GM19023 (cell line): ENCODE results near the gene FRMPD4.

Experiments used
- ATAC-seq: cut with Tn5 transposase; IDR thresholded peaks from one replicate; pipeline ENCODE4 v1.9.1; 2021; ENCODE audit warnings: mild to moderate bottlenecking, moderate library complexity; ENCODE audit not compliant: unreplicated experiment

FRMPD4 gene

DNA sequence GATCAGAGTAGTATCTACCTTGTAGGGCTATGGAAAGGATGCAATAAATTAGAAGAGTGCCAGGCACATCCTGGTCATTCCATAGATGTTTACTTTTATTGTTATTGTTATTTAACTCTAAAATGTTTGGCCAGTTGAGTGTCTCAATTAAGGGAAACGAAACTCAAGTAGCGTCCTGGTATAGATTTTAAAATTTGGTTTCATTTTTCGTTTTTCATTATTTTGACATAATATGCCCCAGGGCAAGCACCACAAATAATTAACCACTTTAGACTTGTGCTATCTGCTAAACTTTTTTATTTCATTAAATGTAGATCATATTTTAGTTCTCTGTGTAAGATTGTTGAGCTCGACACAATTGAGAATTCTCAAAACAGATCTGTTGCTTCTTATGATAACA, 473.2 kb downstream of the FRMPD4 start:
- ATAC-seq: no peak

DNA sequence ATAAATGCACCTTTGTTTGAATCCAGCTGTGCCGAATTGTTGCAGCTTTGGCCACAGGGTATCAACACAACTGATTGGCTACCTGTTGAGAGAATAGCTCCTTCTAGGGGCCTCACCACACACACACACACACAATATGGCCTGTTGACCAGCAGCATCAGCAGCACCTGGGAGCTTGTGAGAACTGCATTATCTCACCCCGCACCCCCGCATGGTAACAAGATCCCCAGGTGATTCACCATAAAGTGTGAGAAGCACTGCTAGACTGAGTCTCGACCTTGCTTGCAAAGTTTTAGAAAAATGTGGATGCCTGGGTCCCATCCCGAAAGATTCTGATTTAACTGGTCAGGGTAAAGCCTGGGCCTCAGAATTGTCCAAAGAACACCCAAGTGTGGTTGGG, 476.0 kb downstream of the FRMPD4 start:
- no peak for ATAC-seq

- no peak for ATAC-seq
Measured at GRCh38 chrX:12615061-12615460, 476.8 kb downstream of the FRMPD4 start.

- no peak for ATAC-seq
Measured at GRCh38 chrX:12617241-12617640, 479.0 kb downstream of the FRMPD4 start.

DNA sequence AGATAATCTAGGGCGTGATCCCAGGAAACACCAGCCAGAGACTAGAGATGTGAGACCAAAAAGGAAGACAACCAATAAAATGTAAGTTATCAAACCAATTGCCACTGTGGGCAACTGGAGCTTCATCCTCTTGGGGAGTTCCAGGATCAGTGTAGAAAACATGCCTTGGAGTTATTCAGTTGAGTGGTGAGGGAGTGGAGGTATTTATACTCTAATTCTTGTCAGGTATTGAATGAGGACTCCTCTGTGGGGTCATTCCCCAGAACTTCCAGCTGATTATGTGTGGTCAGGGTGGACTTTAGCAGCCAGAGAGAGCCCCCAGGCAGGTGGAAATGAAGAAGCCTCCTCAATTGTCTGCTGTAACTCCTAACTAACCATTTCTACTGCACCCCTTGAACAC, 509.0 kb downstream of the FRMPD4 start:
- ATAC-seq: no peak

DNA sequence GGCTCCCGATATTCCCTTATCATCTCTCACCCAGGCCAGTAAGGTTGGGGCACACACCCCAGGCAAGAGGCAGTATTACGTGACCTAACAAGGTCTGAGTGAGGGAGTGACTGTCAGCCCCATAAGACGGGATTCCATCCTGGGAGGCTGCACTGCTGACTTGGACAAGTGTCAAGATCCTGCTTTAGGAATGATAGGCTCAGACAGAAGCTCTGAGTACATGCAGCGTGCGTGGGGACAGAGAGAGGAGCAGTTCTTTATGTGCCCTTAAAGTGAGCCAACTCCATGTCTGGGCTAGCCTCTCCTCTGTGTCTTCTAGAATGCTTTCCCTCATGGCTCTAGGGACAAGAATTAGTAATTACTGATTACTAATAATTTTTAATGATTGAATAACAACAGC, 510.7 kb downstream of the FRMPD4 start:
- ATAC-seq: no peak

- no peak for ATAC-seq
Measured at GRCh38 chrX:12657433-12657832, 519.2 kb downstream of the FRMPD4 start.

DNA sequence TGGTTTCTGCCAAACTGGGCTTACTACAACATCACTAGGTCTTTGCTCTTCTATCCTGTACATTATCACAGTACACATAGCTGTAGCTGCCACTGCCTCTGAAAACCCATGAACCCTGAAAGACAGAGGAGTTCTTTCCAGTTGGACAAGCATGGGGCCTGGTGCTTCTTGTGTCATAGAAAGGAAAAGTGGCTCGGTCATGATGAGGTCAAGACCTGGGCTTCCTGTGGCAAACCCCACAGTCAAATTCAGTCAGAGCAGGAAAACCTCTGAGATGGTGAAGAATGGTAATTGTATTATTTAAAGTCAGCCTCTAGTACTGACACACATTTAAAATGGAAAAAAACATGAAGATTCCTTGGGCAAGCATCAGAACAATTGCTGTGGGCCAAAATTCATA, 519.6 kb downstream of the FRMPD4 start:
- peak; percentile 73 for ATAC-seq

DNA sequence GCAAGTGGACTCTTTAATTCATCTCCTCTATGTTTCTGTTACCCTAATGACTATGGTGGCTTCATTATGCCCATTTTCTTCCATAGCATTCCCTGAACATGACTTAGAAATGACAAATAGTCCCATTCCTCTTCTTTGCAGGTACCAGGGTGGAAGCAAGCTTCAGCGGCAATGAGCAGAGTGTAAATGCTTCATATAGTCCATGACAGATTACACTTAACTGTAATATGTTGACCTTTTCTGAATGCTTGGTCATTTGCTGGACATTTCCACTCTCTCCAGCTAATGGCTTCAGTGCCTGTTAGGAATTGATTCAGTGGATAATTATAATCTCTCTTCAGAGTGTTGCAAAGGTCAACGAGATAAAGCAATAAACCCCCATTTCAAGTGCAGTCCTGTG, 523.2 kb downstream of the FRMPD4 start:
- no peak for ATAC-seq

- no peak for ATAC-seq
Measured at GRCh38 chrX:12672367-12673106, 534.3 kb downstream of the FRMPD4 start.

GRCh38 chrX:12673487-12673886, 535.2 kb downstream of the FRMPD4 start:
- ATAC-seq: no peak

DNA sequence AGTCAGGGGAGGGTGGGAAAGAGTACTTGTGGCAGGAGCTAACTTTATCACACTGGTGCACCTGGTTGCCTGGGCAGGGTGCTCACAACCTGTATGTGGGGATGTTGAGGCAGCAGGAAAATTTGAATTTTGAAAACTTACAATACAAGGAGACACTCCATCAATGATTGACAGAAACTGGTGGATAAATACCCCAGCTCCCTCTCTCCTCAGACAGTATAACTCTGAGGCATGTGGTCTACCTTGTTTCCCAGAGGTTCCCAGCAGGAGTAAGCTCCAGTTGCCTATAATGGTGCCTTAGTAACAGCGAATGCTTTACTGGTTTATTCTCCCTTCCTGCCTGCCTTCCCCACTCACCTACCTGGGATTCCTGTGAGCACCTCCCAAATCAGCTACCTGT, 541.2 kb downstream of the FRMPD4 start:
- no peak for ATAC-seq

DNA sequence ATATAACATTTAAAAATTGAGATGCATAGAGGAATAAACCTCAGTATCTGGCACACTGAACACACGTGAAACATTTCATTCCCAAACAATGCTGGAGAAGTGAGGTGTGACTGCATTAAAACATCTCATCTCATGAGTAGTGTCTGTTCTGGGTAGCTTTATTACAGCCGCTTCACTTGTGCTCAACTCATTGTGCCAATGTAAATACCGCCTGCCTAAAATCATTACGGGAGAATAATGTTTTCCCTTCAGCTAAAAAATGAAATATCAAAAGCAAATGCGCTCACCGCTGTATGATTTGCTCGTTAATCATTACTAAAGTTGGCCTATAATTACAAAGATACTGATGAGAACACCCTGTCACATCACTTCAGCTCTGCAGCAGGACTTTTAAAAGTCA, 542.8 kb downstream of the FRMPD4 start:
- no peak for ATAC-seq

- no peak for ATAC-seq
Measured at GRCh38 chrX:12685541-12685940, 547.3 kb downstream of the FRMPD4 start.

GRCh38 chrX:12686331-12686730, 548.1 kb downstream of the FRMPD4 start:
- ATAC-seq: no peak

- ATAC-seq: no peak
Measured at GRCh38 chrX:12690646-12691045, 552.4 kb downstream of the FRMPD4 start.

DNA sequence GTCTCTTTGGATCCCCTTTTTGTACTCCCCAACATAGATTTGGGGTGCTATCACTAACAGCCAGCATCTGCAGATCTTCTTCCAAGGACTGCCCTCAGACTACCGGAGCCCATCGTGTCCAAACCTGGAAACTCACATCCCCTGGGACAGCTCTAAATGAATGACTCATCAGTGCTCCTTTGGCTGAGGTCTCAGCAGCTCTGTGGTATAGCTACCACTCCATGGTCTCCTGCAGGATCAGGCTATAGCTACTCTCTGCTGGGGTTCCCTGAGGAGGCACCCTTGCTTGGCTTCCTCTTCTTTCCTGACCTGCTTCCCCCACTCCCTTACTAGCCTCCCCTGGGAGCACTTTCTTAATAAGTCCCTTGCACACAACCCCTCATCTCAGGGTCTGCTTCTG, 555.5 kb downstream of the FRMPD4 start:
- no peak for ATAC-seq

- no peak for ATAC-seq
Measured at GRCh38 chrX:12700745-12701144, 562.5 kb downstream of the FRMPD4 start.

DNA sequence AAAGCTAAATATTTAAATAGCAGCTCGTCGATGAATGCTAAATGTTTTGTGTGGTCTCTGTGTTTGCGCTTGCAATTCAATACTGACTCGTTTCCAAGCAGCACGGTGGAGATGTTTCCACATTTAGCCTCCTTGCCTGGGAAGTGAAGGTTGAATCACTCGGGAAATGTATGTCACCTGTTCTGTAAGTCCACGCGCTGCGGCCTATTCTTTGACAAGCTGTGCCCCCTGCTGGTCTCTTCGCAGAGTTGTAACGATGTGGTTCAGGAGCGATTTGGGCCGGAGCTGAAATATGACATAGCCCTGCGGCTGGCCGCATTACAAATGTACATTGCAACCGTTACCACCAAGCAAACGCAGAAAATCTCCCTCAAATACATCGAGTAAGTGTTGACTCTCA, 563.4 kb downstream of the FRMPD4 start:
- no peak for ATAC-seq

- ATAC-seq: no peak
Measured at GRCh38 chrX:12702509-12703091, 564.3 kb downstream of the FRMPD4 start.

DNA sequence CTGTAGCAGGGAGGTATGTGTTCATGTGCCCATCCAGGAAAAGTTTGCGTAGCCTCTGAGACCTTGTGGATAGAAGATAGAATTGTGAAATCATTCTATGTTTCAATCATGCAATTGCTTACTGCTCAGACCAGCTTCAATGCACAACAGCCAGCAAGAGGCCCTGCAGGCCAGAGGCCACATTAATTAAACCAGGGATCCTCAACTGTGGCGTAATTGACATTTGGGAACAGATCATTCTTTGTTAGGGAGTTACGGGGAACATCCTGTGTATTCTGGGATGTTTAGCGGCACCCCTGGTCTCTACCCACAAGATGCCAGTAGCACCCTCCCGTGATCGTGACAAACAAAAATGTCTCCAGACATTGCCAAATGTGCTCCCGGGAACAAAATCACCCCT, 566.4 kb downstream of the FRMPD4 start:
- ATAC-seq: no peak

DNA sequence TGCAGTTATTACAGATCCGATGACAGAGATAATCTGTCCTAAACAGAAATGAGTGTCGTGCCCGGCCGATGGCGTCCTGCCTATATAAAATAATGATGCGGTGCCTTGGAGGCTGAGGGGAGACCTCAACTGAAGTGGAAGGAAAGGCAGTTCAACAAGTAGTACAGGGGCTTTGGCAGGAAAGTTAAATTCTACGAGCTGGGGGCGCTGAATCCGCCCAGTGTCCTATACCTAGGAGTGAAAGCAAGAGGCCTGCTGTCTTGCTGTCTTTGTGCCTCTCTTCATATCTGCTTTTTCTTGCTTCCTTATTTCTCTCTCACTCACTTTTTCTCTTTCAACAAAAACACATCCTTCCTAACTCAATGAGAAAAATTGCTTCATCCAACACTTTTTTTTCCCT, 570.8 kb downstream of the FRMPD4 start:
- peak; percentile 55 for ATAC-seq
